Epithelial cell of prostate (primary cell): ENCODE data around the gene KRT86.
"Not testable (repeated sequence)": the region's sequence is repeated elsewhere in the genome, so short reads cannot be mapped to it uniquely, and the experiment has no call there.

Experiments
- DNase-seq: peaks from one replicate; pipeline ENCODE4 v3.0.0-alpha.2; 2011; ENCODE audit warnings: low read depth, low spot score
- H3K27ac ChIP-seq: fragments of 450-650 bp; 2 replicates; pipeline ENCODE4 v1.5.1; 2017; ENCODE audit warnings: mild to moderate bottlenecking

KRT86 gene

GRCh38 chr12:52307836-52308805 lies 33.7 kb downstream of the KRT86 start:
- DNase-seq, result no peak
- no peak overlapping the region for H3K27ac ChIP-seq

- no peak for DNase-seq
- H3K27ac ChIP-seq, result no peak overlapping the region
These were observed 34.5 kb downstream of the KRT86 start for GRCh38 chr12:52308806-52309425.

DNA sequence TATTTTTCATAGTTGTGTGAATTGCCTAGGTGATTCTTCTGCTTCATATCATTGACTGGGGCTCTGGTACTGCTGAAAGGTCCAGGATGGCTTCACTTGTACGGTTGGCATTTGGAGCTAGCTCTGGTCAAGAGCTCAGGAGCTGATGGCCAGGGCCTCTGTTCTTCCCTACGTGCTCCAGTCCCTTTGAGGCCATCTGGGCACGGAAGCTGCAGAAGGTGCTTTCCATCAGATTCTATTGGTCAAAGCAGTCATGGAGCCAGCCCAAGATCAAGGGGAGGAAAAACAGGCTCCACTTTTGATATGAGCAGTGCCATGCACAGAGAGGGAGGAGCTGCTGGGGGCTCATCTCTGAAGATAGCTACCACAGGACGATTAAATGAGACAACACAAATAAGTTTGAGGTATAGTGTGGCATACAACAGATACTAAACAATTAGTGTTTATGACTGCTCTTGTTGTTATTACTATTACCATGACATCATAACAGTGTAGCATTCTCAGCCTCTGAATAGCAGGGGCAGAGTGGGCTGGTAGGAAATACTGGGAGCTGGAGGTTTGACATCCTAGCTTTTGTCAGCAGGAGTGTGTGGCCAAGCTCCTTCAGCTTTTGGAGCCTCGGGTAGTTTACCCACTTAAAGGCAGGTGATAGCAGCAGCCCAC lies 36.3 kb downstream of the KRT86 start:
- no peak for DNase-seq
- no peak overlapping the region for H3K27ac ChIP-seq

- no peak for DNase-seq
- H3K27ac ChIP-seq, result no peak overlapping the region
These were observed 36.8 kb downstream of the KRT86 start for GRCh38 chr12:52311285-52311648.

DNA sequence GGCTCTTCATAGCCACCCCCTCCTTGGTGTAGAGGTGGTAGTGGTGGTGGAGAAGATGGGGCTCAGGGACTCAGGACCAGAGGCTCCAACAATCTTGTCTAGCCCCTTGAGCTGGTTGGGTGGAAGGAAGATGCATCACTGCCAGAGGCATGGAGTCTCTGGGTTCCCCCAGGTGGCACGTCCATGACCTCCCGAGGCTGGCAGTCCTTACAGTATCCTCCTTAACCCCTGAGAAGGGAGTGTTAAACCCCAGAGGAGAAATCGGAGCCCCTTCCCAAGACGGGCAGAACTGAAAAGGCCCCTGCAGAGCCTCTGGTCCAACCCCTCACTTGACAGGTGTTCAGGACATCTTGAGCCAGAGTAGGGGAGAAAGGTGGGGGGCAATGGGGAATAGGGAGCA lies 37.6 kb downstream of the KRT86 start:
- no peak for DNase-seq
- no peak overlapping the region for H3K27ac ChIP-seq

DNA sequence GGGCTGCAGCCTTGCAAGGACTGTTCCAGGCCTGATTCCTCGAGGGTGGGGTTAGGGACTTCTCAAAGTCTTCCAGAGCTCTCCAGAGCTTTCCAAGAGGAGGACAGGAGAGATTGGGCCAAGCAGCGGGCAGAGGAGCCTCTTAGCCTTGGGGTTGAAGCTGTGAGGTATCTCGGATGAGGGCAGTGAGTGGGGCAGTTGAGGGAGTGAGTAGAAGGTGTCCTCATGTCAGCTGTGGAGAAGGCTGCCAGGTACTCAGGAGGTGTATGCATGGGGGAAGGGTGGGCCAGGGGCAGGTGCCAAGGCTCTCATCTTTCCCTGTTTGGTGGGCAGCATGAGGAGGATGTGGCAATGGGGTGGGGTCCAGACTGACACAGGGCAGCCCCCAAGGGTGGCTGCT lies 39.0 kb downstream of the KRT86 start:
- DNase-seq, result no peak
- no peak overlapping the region for H3K27ac ChIP-seq

- no peak overlapping the region for H3K27ac ChIP-seq
- DNase-seq, result no peak
These were observed 39.5 kb downstream of the KRT86 start for GRCh38 chr12:52313926-52314325.

DNA sequence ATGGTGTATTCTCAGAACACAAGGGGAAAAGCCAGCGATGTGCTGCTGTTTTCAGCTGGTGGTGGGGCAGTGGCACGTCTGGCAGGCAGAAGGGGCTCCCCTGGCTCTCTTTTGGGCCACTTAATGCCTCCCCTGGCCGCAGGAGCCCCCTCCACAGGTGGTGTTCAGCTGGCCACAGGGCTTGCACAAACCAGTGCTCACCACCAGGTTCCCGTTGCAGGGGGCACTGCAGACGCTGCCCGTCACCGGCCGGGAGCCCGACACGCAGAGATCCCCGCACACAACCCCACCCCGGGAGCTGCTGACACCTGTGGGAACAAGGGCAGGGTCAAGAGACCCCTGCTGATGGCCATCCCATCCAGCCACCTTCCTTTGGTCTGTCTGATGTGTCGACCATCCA lies 40.1 kb downstream of the KRT86 start:
- H3K27ac ChIP-seq, result no peak overlapping the region
- DNase-seq, result no peak

DNA sequence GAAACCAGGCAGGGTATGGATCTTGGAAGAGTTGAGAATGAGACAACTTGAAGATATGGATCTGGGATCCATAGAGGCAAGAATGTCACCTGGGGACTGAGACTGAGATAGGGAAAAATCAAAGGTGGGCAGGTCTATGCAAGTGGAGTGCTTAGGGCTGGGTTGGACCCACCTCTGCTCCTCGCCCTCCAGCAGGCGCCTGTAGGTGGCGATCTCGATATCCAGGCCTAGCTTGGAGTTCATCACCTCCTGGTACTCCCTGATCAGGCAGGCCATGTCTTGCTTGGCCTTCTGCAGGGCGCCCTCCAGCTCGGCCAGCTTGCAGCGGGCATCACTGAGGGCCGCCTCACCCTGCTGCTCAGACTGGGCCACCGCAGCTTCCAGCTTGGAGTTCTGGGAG lies 41.3 kb downstream of the KRT86 start:
- H3K27ac ChIP-seq, DNase-seq: not testable (repeated sequence)

DNA sequence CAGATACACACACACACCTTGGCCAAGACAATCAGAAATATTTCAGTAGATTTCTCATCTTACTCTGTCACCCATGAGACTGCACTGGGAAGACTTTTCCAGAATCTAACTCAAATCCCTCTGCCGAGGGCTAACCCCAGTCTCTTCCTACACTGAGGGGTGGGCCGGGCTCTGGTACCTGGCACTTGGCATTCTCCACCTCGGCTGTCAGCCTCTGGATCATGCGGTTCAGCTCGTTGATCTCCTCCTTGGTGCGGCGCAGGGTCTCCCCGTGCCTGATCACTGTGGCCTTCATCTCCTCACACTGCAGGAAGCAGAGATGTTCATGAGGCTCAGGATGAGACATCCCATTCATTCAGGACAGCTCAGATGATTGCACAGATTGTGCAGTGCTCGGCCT lies 41.8 kb downstream of the KRT86 start:
- no peak for DNase-seq
- no peak overlapping the region for H3K27ac ChIP-seq

DNA sequence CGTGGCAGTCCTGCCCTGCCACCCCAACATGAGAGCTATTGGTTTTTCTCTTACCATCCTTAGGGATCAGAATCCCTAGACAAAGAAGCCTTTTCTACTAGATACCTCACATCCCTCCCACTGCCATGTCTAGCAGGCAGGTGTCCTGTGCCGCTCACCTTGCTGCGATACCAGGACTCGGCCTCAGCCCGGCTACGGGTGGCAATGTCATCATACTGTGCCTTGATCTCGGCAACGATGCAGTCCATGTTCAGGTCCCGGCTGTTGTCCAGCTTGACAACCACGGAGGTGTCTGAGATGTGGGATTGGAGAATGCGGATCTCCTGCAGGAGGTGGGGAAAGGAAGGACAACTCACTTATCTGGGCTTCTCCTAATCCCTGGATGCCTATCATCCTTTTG lies 42.3 kb downstream of the KRT86 start:
- no peak for DNase-seq
- H3K27ac ChIP-seq, result no peak overlapping the region

DNA sequence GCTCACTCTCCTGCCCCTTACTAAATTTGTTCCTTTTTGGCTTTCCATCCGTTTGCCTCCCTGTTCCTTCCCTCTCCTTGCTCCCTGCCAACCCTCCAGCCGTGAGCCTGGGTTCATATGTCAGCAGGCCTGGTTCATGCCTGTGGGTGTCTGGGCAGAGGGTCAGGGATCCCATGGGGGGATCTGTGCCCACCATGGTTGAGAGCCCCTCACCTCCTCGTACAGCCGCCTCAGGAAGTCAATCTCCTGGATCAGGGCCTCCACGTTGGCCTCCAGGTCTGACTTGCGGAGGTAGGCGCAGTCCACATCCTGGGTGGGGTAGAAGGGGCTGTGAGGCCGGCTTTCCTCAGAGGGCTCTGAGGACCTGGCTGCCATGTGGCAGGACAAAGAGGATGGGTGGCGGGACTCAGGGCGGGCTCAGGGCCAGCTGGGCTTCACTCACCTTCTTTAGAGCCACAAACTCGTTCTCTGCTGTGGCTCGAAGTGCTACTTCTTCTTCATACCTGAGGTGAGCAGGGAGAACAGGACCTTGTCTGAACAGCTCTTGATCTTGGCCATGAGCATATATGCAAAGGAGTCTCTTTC lies 43.1 kb downstream of the KRT86 start:
- no peak overlapping the region for H3K27ac ChIP-seq
- no peak for DNase-seq

GRCh38 chr12:52318241-52318990 lies 44.0 kb downstream of the KRT86 start:
- no peak overlapping the region for H3K27ac ChIP-seq
- DNase-seq, result no peak

DNA sequence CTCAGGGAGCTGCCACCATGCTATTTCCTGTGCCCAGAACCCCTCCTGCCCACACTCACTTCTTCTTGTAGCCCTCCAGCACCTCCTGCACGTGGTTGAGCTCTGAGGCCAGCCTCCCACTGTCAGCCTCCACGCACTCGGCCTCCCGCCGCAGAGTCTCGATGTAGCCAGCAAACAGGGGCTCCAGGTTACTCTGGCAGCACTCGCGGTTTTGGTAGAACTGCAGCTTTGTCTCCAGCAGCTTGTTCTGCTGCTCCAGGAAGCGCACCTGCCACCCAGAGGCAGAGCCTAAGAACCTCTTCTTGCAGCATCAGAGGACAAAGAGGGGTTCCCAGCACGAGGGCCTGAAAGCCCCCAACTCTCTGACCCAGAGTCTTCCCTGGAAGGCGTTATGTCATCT lies 44.7 kb downstream of the KRT86 start:
- H3K27ac ChIP-seq, result no peak overlapping the region
- DNase-seq, result no peak

- H3K27ac ChIP-seq, result no peak within 1 kb of the TSS
- no peak for DNase-seq
These were observed 46.4 kb downstream of the KRT86 start, which contains the start of gene KRT83 for GRCh38 chr12:52320784-52321400. TSS of gene KRT83 (minus strand) at chr12:52321398. CDS start at chr12:52321335, 63 bp downstream.

DNA sequence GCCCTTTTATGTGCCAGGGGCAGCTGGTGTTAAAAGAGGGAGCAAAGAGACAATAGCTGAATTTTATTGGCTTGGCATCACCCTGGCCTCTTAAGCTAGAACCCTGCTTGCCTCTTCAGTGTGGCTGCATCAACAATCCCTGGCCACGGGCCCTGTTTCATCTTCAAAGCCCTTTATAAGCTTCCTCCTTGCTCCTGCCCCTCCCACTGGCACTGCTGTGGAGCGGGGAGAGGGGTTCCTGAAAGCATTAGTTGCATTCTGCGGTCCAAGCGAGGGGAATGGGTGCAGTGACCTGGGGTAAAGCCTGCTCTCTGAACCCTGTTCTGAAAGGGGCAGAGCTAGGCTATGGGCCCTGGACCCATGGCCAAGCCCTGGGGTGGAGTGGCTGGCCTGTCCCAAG lies 47.0 kb downstream of the KRT86 start:
- no peak overlapping the region for H3K27ac ChIP-seq
- DNase-seq, result no peak

DNA sequence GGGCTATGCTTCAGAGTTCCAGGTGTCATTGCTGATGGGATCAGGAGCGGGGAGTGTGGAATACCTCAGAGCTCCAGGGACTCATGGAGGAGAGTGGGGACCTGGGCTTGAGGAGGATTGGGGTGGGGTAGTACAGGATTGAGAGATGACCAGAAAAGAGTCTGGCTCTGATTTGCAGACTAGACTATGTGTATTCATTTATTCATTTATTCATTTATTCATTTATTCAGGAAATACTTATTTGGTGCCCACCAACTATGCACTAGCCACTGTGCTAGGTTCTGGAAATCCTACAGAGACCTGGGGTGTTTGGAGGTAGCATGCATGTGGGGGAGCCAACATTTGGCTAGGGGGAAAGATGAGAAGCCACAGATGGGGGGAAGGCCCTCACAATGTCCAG lies 47.6 kb downstream of the KRT86 start:
- no peak for DNase-seq
- H3K27ac ChIP-seq, result no peak overlapping the region

DNA sequence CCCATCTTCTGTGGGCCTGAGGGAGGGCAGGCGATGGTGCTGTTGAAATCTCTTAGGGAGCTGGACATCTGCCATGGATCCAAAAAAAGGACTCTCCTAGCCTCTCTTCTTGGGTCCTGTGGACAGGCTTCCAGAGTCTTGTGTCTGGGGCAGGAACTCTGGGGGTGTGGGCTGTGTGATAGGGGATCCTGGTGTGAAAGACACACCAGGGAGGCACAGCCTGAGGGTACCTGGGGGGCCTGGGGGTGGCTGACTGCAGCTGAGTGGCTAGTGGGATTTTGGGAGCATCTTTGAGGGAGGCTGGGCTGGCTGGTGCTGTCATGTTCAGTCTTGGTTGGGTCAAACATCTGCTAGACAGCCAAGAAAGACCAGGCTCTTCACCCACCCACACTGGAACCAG lies 48.6 kb downstream of the KRT86 start:
- DNase-seq, result no peak
- H3K27ac ChIP-seq, result no peak overlapping the region

DNA sequence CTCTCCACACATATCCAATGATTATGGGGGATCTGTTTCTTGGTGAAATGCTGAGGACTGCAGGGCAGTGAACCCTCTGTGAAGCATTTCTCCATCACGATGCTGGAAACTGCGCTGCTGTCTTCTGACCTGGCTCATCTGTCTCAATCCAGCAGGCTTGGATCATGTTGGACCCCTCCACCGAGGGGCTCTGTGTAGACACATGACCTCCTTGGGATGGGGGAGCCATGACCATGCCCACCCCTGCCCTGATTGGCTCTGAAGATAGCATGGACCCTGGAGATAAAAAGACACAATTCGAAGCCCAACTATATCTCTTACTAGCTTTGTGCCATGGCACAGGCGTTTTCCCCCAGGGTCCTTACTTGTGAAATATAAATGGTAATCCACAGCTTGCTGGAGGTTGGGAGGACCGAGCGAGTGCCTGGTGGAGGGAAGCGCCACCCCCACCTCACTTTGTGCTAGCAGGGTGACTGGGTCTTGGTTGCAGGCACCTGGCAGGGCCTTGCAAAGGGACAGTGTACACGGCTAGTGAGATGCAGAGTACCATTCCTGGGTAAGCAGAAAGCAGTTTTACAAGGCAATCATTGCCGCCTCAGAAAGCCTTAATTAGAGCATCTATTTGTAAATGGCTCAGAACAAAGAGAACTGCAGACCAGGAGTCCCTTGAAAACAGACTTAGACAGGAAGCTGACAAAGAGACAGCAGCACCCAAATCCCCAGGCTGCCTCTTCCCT lies 49.1 kb downstream of the KRT86 start:
- no peak for DNase-seq
- H3K27ac ChIP-seq, result no peak overlapping the region
